ENCODE measurements around the gene ATXN2.

ATXN2 gene

DNA sequence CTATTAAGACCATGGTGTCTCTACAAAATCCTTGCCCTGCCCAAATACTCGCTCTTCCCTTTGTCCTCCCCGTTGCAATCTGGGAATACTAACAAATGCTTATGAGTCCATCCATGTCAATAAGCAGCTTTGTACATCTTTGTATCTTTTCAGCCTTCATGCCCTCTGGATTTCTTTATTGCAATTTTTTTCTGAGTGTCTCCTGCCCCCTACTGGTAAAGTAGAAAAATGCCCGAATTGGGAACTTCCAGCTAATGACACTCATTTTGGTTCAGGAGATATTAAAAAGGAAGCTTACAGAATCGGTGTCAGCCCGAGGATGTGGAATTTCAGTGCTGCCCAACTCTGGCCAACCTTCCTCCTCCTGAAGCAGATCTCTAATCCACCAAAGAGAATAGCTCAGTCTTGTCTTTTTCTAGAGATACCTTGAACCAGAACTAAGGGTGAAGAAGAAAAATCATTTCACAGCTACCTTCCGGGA, 147.4 kb downstream of the ATXN2 start:
- ChIA-PET CTCF (interaction anchor here (0.7 to 44.4 kb wide), 41 partner anchors 9 to 361 kb away, joined by 3 to 1216 read pairs (median 4); partner anchors contain the start of genes PHETA1 and SH2B3), POLR2A (interaction anchor here (0.6 to 1.2 kb wide), 2 partner anchors 17 to 59 kb away, joined by 3 to 5 read pairs; no protein-coding TSS in a partner anchor)

DNA sequence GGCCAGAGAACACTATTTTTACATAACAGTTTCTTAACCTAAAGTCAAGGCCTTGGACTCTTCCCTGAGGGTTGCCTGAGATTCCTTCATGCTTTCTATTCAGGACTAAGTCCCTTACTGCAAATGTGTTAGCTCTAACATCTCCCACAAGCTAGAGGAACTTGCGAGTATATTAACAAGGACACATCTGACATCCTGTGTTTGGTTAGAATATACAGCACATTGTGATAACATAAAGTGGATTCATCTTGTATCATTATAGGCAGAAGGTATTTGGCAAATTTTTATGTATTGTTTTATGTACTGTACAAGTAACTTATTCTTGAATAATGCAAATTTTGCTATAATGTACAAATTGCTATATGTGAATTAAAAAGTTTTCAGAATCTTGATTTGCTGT, 147.9 kb downstream of the ATXN2 start:
- TF ChIP-seq, protein P1, sequence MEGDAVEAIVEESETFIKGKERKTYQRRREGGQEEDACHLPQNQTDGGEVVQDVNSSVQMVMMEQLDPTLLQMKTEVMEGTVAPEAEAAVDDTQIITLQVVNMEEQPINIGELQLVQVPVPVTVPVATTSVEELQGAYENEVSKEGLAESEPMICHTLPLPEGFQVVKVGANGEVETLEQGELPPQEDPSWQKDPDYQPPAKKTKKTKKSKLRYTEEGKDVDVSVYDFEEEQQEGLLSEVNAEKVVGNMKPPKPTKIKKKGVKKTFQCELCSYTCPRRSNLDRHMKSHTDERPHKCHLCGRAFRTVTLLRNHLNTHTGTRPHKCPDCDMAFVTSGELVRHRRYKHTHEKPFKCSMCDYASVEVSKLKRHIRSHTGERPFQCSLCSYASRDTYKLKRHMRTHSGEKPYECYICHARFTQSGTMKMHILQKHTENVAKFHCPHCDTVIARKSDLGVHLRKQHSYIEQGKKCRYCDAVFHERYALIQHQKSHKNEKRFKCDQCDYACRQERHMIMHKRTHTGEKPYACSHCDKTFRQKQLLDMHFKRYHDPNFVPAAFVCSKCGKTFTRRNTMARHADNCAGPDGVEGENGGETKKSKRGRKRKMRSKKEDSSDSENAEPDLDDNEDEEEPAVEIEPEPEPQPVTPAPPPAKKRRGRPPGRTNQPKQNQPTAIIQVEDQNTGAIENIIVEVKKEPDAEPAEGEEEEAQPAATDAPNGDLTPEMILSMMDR (IDR thresholded peaks at IDR 0.05; ENCODE audit: control extremely low read depth, extremely low read depth, low read depth, missing control alignments): no peak
- ChIA-PET CTCF (interaction anchor here (0.8 to 44.4 kb wide), 34 partner anchors 9 to 362 kb away, joined by 3 to 1216 read pairs (median 6); partner anchors contain the start of genes PHETA1 and SH2B3), POLR2A (no interaction called here)
- no peak for DNase-seq (ENCODE audit: extremely low spot score)

More for the DNA sequence above, 147.4 kb downstream of the ATXN2 start:
- peak; percentile 54 for DNase-seq (ENCODE audit: extremely low spot score)
- TF ChIP-seq, protein P1 (IDR thresholded peaks at IDR 0.05; ENCODE audit: control extremely low read depth, extremely low read depth, low read depth, missing control alignments): peak; percentile 72

DNA sequence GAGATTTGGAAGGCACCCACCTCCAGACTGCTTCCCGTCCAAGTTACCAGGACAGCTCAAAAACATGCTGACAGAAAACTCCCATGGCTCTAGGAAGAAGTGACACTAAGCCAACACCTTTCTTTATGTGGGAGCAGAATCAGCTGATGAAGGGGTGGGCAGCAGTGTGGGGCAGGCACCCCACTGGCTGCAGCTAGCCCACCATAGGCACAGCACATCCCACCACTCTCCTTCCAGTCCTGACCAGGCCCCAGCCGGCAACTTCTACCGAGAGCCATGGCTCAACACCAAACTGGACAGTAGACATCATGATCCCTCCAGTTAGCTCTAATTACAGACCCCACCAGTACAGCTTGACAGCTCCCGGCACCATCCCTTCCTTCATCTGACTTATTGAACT, 148.4 kb downstream of the ATXN2 start:
- no peak for DNase-seq (ENCODE audit: extremely low spot score)
- TF ChIP-seq, protein P1 (IDR thresholded peaks at IDR 0.05; ENCODE audit: control extremely low read depth, extremely low read depth, low read depth, missing control alignments): no peak
- CTCF ChIA-PET: interaction anchor here (0.8 to 44.4 kb wide), 25 partner anchors 8 to 362 kb away, joined by 3 to 1216 read pairs (median 10); partner anchors contain the start of genes ACAD10, BRAP, PHETA1 and SH2B3
- POLR2A ChIA-PET: interaction anchor here (1.0 kb wide), 1 partner anchor 9 kb away, joined by 3 read pairs; no protein-coding TSS in a partner anchor

DNA sequence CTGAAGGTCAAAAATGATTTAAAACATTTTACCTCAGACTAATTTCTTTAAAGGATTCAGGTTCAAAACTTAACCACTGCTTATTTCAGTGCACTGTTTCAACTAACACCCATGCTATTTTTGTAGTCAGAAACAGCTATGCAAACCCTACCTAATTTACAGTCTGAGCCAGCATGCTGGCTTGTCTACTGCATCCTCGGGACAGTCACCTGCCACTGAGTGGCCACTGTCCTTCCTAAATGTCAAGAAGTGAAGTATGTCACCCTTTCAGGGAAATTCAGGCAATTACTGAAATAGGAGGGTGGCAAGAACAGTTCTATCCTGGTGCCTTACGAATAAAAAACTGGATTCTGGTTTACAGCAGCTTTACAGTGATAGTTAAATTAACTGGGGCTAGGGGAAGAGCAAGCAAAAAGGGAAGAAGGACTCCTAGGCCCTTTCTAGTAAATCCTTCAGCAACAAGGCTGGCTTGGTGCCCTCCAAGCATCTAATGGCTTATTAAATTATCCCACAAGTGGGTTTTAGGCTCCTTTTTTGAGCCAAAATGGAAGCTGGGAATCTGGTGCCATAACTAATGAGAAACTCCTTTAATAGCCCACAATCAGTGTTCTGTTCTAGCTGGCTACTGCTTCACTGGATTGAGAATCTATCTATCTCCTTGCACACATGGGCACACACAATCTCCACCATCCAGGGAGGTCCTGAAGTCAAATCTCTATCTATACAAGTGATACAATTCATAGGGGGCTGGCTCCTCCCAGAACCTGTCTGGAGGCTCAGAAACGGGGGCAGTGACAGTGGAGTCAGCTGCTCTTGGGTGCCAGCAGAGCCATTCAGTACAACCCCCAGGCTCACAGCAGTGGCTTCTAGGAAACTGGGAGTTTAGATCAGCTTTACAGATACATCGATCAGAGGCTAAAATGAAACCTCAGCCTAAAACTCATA, 150.0 kb downstream of the ATXN2 start:
- ChIA-PET CTCF (interaction anchor here (0.6 to 44.4 kb wide), 10 partner anchors 11 to 119 kb away, joined by 3 to 1216 read pairs (median 14); partner anchors contain the start of gene SH2B3), POLR2A (no interaction called here)
- TF ChIP-seq, protein P1 (IDR thresholded peaks at IDR 0.05; ENCODE audit: control extremely low read depth, extremely low read depth, low read depth, missing control alignments): no peak
- no peak for DNase-seq (ENCODE audit: extremely low spot score)

DNA sequence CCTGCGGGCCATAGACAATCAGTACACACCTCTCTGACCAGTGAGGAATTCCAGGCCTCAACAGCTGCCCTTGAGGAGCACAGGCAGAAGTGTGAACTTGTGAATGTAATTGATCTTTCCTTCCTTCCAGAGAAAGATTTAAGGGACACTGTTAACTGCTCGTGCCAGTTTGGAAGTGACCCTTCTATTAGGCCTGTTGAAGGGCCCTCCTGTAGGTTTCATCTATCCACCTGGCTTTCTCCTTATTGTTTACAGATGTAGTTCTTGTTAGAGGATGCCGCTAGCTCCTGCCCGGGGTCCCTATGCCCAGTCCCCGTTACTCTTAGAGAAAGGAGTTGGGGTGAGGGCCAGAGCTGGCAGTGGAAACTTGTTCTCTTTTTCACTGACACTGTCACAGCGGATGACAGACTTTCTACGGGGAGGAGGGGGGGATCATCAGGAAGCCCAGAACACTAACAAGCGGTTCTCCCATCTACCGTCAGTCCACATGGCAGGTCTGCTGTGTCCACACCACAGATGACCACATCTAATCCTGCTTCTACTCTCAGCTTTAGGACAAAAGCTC, 150.8 kb downstream of the ATXN2 start:
- POLR2A ChIA-PET: no interaction called here
- CTCF ChIA-PET: interaction anchor here (0.6 to 44.4 kb wide), 8 partner anchors 11 to 118 kb away, joined by 3 to 1216 read pairs (median 14); partner anchors contain the start of gene SH2B3
- TF ChIP-seq, protein P1 (IDR thresholded peaks at IDR 0.05; ENCODE audit: control extremely low read depth, extremely low read depth, low read depth, missing control alignments): no peak

More for the DNA sequence above, 150.8 kb downstream of the ATXN2 start:
- DNase-seq (ENCODE audit: extremely low spot score): no peak
